Skeletal muscle tissue (tissue), 4 donors: Measurements from ENCODE around the gene SAYSD1. TPM values are rescaled to one million over a fixed set of nuclear protein-coding genes. Genes with fewer than 3 reads are reported as not detected.
"Not testable (repeated sequence)": the region's sequence is repeated elsewhere in the genome, so short reads cannot be mapped to it uniquely, and the experiment has no call there.

ENCODE experiments used
- H3K27ac ChIP-seq: one replicate; pipeline ENCODE4 v1.7.0; 2013; ENCODE audit warnings: mild to moderate bottlenecking, low read depth, low read length, inconsistent platforms
- H3K27me3 ChIP-seq, 3 donors: one replicate each; pipeline ENCODE4 v1.7.0; 2013; ENCODE audit warnings: low read length in 3 of 3; ENCODE audit not compliant: control insufficient read depth in 3 of 3, insufficient read depth in 3 of 3
- H3K36me3 ChIP-seq, 3 donors: one replicate each; pipeline ENCODE4 v1.7.0; 2013; ENCODE audit warnings: low read length in 3 of 3; ENCODE audit not compliant: control insufficient read depth in 3 of 3, insufficient read depth in 3 of 3
- H3K4me1 ChIP-seq, 3 donors: one replicate each; pipeline ENCODE4 v1.7.0; 2013; ENCODE audit warnings: low read length in 3 of 3, mild to moderate bottlenecking in 3 of 3; ENCODE audit not compliant: control insufficient read depth in 3 of 3, insufficient read depth in 3 of 3
- H3K4me3 ChIP-seq, 3 donors: one replicate each; pipeline ENCODE4 v1.7.0; 2013; ENCODE audit warnings: low read length in 3 of 3
- H3K9ac ChIP-seq, 3 donors: one replicate each; pipeline ENCODE4 v1.7.0; 2013; ENCODE audit warnings: low read length in 3 of 3, mild to moderate bottlenecking in 3 of 3, moderate library complexity in 2 of 3, low read depth in 1 of 3
- H3K9me3 ChIP-seq, 3 donors: one replicate each; pipeline ENCODE4 v1.7.0; 2013; ENCODE audit warnings: low read length in 3 of 3; ENCODE audit not compliant: control insufficient read depth in 3 of 3
- total RNA-seq: library from RNA; depleted of rRNA; stranded (reverse); fragments of >200 nt; gene quantifications from one replicate; pipeline ENCODE4 v1.2.3, GENCODE V29; 2014
- donor health status: Osteomylitis.

The SAYSD1 gene
- total RNA-seq, 1 donor from 2014 or later, result 17.2 TPM

DNA sequence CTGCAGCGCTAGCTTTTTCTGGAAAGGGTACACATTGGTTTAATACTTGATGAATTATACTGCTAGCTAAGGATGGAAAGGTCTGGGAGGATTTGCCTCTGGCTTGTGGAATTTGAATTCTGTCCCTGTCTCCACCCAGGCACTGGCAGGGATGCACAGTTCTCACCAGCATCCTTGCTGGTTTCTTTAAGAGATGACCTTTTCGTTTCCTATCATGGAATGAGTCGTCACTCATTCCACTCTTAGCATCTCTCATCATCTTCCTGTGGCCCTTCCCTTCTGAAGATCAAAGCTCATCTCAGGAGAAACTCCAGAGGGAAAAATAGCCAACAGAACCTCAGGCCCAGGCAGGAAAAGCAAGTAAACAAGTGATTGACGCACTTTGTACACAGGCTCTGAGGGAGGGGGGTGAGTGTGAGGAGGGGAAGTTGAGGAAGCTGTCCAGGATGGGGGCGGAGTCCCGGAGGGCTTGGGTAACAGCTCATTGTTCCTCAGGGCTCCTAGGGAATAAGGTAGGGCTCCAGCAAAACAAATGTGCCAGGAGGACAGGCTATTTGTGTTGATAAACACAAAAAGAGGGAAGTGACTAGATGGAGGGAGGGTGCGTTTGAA lies 25.7 kb upstream of the SAYSD1 start:
- no peak overlapping the region for H3K9ac ChIP-seq
- no peak overlapping the region for H3K4me3 ChIP-seq
- no peak overlapping the region for H3K27ac ChIP-seq
- H3K27me3 ChIP-seq, result peaks cover 0 to 7% (median 2%) of the 10 kb centered on the region in 3 donors
- peaks cover 0 to 3% (median 2%) of the 10 kb centered on the region in 3 donors for H3K4me1 ChIP-seq
- no peaks in the 10 kb centered on the region for H3K36me3 ChIP-seq
- H3K9me3 ChIP-seq, result peaks cover 0 to 3% (median 0%) of the 10 kb centered on the region in 3 donors

DNA sequence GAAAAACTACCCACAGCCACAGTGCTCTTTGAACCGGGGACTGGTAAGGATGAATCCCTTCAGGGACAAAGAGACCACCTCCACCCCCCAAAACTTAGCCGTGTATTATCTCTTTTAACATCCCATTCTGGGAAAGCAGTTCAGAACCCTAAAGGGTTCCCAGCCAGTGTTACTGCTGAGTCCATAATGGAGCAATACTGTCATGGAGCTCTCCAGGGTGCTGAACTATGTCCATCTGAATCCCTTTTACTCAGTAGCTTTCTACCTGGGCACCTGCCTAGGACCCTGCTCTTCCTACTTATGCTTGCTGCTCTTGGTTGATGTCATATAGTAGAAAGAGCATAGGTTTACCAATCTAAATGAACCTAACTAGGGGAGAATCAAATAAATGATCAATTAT lies 22.3 kb upstream of the SAYSD1 start:
- Histone ChIP-seq H3K9me3 (peaks cover 0 to 3% (median 0%) of the 10 kb centered on the region in 3 donors), H3K36me3 (no peaks in the 10 kb centered on the region)

DNA sequence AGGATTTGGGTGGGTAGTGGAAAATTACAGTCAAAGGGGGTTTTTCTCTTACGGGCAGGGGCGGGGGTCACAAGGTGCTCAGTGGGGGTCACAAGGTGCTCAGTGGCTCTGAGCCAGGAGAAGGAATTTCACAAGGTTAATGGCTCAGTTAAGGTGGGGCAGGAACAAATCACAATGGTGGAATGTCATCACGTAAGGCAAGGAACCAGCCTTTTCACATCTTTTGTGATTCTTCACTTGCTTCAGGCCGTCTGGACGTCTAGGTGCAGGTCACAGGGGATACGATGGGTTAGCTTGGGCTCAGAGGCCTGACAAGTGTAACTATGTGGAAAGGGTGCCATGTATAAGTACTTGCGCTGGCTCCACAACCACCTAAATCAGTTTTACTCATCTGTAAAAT lies 21.2 kb upstream of the SAYSD1 start:
- not testable (repeated sequence) for H3K9ac ChIP-seq, H3K4me3 ChIP-seq, H3K27ac ChIP-seq, H3K9me3 ChIP-seq, H3K4me1 ChIP-seq, H3K36me3 ChIP-seq, H3K27me3 ChIP-seq

More for the DNA sequence above, 22.3 kb upstream of the SAYSD1 start:
- Histone ChIP-seq H3K4me3 (no peak overlapping the region), H3K9ac (no peak overlapping the region), H3K27ac (no peak overlapping the region), H3K4me1 (no peaks in the 10 kb centered on the region), H3K27me3 (peaks cover 0 to 5% (median 2%) of the 10 kb centered on the region in 3 donors)

DNA sequence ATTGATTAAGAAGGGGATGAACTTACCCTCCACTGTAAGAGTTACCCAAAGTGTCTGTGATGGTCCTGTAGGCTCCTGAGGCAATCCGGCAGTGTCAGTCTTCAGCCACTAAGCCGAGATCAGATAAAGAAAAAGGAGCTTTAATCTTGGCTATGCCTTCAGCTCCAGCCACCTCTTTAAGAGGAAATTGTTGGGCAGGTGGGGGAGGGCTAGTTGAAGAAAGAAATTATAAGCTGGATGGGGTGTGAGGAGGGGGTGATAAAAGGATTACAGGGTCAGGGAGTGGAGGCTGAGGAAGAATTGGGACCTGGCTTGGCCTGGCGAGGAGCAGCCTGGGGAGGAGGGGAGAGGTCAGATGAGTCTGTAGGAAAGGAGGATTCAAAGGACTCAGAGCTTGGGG lies 19.8 kb upstream of the SAYSD1 start:
- not testable (repeated sequence) for H3K27me3 ChIP-seq, H3K4me1 ChIP-seq, H3K9me3 ChIP-seq, H3K27ac ChIP-seq, H3K36me3 ChIP-seq, H3K9ac ChIP-seq, H3K4me3 ChIP-seq

DNA sequence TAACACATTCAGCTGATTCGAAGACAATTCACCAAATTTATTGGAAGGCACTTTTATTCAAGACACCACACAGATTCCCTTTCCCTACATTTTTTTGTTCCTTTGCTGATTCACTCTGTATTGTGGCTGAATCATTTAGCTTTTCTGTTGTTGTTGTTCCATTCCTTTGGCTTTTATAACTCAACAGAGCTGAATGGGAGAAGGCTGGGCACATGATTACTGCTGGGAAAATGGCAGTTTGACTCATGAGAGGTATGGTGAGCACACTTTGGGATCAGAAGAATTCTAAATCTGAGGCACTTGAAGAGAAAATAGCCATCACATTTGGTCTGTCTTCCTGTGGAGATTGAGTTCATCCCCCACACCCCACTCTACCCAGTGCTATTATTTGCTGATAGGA lies 15.7 kb upstream of the SAYSD1 start:
- Histone ChIP-seq H3K27me3 (no peaks in the 10 kb centered on the region), H3K4me3 (no peak overlapping the region), H3K36me3 (no peaks in the 10 kb centered on the region), H3K4me1 (no peaks in the 10 kb centered on the region), H3K9ac (no peak overlapping the region), H3K9me3 (no peaks in the 10 kb centered on the region), H3K27ac (no peak overlapping the region)

DNA sequence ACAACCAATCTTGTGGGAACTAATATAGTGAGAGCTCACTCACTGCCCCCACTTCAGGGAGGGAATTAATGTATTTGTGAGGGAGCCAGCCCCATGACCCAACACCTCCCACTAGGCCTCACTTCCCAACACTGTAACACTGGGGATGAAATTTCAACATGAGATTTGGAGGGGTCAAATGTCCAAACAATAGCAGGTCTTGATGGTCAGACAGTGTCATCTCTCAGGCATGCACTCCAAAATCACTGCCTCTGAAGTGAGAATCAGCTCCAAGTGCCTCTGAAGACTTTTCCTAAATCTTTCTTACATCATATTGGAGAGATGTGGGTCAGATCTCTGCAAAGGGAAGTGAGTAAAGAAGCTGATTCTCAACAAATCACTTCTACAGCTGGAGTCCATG lies 13.8 kb upstream of the SAYSD1 start:
- Histone ChIP-seq H3K27ac (no peak overlapping the region), H3K4me3 (no peak overlapping the region), H3K9ac (no peak overlapping the region), H3K27me3 (no peaks in the 10 kb centered on the region), H3K9me3 (no peaks in the 10 kb centered on the region), H3K36me3 (no peaks in the 10 kb centered on the region), H3K4me1 (peaks cover 0 to 7% (median 5%) of the 10 kb centered on the region in 3 donors)

DNA sequence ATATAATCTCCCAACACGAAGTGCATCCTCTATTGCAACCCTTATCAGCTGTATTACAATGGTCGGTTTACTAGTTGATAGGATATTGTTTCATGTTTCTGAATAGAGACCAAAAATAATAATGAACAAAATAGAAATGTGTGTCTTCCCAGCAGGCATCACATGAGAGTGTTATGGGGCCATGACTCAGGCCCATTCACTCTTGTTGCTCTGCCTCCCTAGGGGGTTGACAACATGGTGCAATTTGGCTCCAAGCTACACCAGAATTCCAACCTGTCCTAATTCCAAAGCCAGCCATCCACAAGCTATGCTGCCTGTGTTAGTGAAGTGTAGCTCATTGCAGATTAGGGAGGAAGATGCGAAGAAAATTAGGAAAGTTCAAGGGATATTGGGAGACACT lies 13.1 kb upstream of the SAYSD1 start:
- Histone ChIP-seq H3K4me1 (peaks cover 0 to 12% (median 9%) of the 10 kb centered on the region in 3 donors), H3K9me3 (no peaks in the 10 kb centered on the region), H3K9ac (no peak overlapping the region), H3K27me3 (no peaks in the 10 kb centered on the region), H3K27ac (no peak overlapping the region), H3K36me3 (no peaks in the 10 kb centered on the region), H3K4me3 (no peak overlapping the region)

DNA sequence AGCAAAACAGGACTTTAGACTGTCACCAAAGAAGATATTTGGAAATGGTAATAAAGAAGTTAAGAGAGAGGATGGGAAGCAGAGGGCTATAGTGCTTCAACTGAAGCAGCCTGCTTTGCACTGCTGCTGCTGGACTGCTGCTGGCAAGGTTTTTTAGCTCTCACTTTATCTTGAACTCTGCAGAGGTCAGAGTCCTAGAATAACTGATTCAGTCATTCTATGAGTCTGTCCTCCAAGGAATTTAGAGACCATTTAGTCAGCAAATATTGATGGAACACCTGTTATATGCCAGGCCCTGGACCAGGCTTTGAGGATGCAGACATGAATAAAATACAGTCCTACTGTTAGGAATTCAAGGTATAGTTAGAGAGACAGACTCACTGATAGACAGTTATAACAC lies 9.1 kb upstream of the SAYSD1 start:
- H3K36me3 ChIP-seq, result no peaks in the 10 kb centered on the region
- no peak overlapping the region for H3K4me3 ChIP-seq
- H3K27ac ChIP-seq, result no peak overlapping the region
- H3K9me3 ChIP-seq, result no peaks in the 10 kb centered on the region
- no peak overlapping the region for H3K9ac ChIP-seq
- peaks cover 0 to 12% (median 9%) of the 10 kb centered on the region in 3 donors for H3K4me1 ChIP-seq
- no peaks in the 10 kb centered on the region for H3K27me3 ChIP-seq

DNA sequence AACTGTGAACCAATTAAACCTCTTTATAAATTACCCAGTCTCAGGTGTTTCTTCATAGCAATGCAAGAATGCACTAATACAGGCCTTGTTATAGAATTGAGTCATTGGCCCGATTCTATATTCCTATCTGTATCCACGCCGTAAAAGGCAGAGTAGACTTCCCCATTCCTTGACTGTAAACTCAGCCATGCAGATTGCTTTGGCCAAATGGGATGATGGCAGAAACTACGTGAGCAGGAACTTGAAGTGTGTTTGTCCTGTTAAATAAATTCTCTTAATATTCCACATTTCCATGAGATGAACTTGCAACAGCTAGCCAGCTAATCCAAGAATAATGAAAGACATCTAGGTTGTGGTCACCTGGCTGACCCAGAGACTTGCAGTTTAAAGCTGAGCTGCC lies 3.9 kb upstream of the SAYSD1 start:
- H3K27me3 ChIP-seq, result no peaks in the 10 kb centered on the region
- no peaks in the 10 kb centered on the region for H3K36me3 ChIP-seq
- no peak overlapping the region for H3K9ac ChIP-seq
- H3K27ac ChIP-seq, result no peak overlapping the region
- no peak overlapping the region for H3K4me3 ChIP-seq
- no peaks in the 10 kb centered on the region for H3K9me3 ChIP-seq
- H3K4me1 ChIP-seq, result peaks cover 9 to 19% (median 16%) of the 10 kb centered on the region in 3 donors

DNA sequence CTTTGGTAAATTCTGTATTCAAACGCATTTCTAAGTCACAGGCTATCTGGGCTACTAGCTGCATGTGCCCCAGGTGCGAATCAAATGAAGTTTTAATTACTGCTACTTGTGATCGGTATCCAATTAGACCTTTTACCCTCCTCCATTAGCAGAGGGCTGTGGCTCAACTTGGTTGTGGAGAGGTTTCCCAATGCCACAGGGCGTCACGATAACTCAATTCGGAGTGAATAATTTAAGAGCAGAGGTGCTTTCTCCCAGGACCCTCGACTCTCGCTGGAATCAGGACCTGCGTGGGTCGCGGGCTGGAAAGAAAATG lies 640 bp downstream of the SAYSD1 start:
- Histone ChIP-seq H3K9ac (peak overlapping the region; percentile 84 to 91 (median 88)), H3K9me3 (no peaks in the 10 kb centered on the region), H3K27me3 (no peaks in the 10 kb centered on the region), H3K4me3 (peak overlapping the region; percentile 70 to 89 (median 80)), H3K27ac (peak overlapping the region; percentile 93), H3K4me1 (peaks cover 9 to 16% (median 12%) of the 10 kb centered on the region in 3 donors), H3K36me3 (peaks cover 0 to 13% (median 12%) of the 10 kb centered on the region in 3 donors)
